Activated CD4-positive, alpha-beta T cell treated with anti-CD3 and anti-CD28 coated beads for 48 hours (primary cell): Measurements from ENCODE around the gene IQCE.

Experiments
- DNase-seq: peaks from one replicate; pipeline ENCODE4 v3.0.0-alpha.2; 2020

Gene IQCE

DNA sequence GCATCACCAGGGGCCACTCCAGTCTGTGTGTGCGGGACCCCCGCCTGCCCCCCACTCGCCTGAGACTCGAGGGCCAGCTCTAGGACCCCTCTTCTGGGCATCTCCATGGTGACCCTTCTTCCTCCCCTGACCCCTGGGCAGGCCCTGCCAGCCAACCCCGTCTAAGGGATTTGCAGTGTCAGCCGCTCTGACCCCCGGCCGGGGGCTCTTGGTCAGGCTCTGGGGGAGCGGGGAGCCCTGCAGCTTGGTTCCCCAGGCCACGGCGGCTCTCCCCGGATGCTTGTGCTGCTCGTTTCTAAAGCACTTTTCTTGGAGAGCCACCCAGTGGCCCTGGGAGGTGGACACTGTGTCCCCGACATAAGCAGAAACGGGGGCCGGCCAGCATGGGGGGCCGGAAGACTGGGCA lies 78.3 kb downstream of the IQCE start:
- no peak for DNase-seq

DNA sequence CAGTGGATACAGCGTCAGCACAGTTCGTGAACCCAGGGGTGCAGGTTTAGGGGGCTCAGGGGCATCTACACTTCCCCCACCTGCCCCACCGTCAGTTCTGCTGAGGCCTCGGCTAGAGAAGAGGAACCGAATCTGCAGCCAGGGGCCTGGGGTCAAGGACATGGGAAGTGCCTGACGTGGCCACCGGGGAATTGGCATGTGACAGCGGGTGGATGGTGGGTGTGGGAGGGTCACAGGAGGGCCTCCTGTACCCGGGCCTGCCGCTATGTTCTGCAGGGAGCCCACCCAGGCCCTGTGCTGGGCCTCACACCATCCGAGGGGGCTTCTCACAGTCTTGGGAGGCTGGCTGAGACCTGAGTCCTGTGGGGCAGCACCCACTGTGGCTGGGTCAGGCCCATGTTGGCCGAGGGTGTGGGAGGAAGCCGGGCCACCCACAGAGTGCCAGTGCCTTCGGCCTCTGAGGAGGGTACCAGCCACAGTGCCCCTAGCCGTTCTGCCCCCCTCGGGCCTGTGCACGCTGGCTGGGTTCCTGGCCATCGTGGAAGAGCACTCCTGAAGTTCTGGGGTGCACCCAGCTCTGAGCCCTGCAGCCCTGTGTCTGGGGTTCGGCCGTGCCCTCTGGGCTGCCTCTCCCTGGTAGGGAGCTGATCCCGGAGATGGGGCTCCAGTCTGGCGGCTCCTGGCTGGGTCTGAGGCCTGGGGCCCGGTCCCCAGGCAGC lies 78.9 kb downstream of the IQCE start:
- DNase-seq, result no peak

DNA sequence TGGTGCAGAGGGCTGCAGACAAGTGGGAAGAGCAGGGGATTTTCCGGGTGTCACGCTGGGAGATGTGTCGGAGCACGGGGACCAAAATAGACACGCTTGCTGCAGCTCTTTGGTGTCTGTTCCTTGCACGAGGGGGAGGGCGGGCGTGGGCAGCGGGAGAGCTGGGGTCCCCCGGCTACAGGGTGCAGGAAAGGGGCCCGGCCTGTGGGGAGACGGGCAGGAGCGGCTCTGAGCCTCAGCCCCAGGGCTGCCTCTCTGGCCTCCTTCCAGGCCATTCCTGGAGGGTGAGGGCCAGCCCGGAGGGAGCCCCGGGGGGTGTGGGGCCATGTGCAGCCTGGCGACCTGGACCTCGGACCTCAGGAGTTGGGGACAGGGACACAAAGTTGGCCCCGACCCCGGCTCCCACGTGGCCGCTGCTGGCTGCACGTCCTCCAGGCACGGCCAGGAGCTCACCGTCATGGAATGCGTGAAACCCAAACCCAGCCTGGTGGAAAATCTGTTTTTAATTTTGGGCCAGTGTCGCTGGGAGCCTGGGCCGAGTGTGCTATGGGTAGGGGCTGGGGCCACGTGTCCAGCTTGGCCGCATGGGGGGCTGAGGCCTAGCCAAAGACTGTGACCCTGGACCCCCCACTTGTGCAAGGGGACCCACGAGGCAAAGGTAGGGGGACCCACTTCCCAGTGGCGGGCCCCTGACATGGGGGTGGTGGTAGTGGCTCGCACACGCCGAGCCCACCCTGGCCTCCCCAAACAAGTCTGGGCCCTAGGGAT lies 79.6 kb downstream of the IQCE start:
- DNase-seq, result no peak

DNA sequence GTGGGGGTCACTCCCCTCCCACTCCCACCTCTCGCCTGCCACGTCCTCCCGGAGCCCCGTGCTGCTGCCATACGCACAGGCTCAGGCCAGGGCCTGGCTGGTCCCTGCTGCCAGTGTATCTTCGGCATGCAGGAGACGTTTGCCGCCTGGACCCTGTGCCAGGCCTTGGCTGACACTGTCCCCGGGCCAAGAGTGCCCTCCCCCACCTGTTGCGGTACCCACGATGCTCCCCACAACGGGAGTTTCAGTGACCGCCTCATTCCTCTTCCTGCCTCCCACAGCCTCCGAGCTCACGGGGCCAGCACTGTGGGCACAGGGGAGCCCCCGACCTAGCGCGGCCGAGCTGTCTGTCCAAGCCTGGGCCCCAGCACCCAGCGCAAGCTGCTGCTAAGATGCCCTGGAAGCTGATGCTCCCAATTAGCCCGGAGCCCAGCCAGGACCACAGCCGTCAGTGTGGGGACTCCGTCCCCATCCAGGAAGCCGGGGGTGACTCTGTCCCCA lies 80.5 kb downstream of the IQCE start:
- DNase-seq, result no peak

DNA sequence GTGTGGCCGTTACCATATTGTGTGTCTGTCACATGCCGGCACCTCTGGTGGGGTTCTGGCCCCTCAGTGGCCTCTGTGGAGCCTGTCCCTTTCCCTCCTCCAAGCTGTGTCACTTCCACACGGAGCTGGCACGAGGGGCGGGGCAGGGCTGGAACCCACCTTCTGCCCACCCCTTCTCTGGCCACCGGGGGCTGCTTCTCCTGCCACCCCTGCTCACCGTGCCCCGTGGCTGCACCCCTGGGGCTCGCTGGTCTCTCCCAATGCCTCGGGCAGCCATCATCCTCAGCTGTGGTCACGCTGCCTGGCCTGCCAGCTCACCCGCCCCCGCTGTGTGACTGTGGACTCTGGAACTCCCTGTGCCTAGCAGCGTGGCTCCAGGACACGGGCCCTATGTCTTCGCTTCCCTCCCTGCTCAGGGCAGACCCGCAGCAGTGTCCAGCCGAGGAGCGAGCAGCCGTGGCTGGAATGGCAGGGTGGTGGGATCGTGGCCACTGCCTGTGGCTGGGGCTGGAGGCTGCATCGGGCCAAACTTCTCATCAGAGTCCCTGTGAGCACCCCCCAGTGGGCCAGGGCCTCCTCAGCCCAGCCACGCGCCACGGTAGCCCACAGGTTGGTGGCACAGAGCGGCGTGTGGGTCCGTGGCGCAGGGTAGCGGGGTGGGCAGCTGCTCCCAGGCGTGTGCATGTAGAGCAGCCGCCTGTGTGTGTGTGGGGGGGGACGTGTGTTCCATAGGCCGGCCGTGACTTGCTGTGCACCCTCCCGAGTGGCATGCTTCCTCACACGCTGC lies 81.1 kb downstream of the IQCE start:
- DNase-seq, result no peak

DNA sequence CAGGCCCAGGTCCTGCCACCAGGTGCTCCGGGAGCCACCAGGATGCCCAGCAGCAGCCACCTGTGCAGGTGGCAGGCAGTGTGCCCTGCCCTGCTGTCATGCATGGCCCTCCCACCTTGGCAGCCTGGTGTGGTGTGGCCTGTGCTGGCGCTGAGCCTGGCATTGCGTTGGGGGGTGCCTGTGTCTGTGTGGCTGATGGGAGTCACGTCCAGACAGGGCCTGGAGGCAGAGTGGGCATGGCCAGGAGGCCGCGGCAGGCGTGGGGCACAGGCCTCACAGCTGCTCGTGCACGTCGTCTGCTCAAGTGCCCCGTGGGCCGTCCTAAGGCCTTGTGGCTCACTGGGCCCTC lies 81.7 kb downstream of the IQCE start:
- no peak for DNase-seq

DNA sequence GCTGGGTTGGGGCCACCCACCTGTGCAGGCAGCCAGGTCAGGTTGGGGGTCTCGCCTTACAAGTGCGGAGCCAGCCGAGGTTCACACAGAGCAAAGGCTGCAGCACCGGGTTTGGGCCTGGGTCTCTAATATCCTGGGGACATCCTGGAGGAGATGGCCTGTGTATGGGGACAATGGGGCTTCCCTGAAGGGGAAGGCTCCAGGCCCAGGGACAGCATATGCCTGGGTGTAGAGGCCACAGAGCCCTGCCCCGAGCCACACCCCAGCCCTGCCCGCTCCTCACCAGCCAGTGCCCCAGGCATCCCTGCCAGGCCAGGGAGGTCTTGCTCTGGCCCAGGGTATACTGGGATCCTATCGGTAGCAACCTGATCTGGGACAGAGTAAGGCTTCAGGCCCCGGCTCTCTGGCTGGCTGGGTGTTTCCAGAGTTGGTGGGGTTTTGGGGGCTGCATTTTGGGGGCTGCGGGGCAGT lies 82.1 kb downstream of the IQCE start:
- DNase-seq, result no peak

DNA sequence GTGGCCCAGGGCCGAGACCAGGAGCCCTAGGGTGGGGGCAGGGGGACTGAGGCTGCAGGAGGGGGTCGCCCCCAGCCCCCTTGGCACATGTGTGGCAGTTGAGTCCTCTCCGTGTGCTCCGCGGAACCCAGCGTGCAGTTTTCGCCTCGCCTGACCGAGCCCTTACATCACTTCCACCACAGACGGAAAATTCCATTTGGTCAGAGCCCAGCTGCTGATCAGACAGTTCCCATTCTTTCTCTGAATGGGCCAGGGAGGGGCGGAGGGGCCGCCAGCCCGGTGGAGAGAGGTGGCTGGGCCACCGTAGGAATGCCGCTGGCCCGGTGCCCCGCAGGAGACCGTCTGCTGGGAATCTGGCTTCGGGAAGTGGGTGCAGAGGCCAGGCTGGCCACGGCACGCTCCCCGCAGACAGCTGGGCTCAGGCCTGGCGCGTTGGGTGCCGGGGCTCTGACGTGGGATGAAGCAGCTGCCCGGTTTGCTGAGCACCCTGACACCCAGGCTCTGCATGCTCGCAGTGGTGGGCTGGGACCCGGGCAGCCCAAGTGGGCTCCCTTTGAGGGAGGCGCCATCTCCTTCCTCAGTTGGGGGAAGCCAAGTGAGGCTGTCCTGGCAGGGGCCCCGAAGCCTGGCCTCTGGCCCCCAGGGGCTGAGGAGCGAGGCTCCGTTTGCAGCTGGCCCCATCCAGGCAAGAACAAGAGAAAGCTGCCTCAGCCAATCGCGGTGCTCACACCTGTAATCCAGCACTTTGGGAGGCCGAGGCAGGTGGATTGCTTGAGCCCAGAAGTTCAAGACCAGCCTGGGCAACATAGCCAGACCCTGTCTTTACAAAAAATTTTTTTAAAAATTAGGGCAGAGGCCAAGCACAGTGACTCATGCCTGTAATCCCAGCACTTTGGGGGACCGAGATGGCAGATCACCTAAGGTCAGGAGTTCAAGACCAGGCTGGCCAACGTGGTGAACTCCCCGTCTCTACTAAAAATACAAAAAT lies 82.9 kb downstream of the IQCE start:
- DNase-seq, result no peak

DNA sequence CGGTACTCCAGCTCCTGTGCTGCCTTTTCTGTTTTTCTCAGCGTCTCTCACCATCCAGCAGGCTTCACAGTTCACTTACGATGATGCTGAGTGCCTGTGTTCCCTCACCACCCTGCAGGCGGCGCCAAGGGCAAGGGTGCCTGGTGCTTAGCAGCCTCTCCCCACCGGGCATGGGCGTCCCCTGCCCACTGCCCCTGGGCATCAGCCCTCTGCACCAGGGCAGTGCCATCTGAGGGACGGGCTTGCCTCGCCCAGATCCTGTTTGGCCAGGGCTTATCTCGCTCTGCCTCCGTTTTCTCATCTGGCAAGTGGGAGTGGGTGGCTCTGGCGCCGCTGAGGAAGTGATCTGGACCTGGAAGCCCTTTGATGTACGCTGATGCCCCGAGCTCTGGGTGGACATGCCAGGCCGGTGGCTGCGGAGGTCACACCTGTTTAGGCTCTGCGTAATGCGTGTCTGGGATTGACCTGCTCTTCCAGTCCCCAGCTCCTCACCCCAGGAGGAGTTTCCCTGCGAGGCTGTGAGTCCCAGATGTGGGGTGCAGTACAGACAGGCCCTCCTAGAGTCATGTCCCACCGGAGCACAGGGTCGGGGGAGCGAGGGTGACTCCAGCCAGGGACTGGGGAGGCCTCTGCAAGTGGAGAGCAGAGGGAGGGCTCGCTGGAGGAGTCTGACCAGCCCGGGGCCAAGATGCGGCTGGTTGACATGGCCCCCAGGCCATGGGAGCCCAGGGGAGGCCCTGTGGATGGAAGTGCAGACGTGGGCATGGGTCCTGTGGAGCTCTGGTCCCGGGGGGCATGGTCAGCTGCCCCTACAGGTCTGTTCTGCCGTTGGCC lies 84.8 kb downstream of the IQCE start:
- DNase-seq, result peak; percentile 28

DNA sequence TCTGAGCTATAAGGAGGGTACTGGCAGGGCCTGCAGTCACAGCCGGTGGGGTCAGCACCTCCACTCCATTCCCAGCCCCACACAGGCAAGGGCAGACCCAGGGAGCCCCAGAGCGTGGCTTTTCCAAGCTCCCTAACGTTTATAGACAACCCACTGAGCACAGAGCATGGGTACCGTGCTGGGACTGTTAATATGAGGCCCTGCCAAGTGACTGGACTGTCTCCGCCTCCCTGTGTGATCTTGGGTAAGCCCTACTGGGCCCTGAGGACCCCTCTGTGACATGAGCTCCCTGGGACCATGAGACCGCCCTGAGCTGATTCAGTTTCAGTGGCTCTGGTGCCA lies 85.4 kb downstream of the IQCE start:
- DNase-seq, result no peak

DNA sequence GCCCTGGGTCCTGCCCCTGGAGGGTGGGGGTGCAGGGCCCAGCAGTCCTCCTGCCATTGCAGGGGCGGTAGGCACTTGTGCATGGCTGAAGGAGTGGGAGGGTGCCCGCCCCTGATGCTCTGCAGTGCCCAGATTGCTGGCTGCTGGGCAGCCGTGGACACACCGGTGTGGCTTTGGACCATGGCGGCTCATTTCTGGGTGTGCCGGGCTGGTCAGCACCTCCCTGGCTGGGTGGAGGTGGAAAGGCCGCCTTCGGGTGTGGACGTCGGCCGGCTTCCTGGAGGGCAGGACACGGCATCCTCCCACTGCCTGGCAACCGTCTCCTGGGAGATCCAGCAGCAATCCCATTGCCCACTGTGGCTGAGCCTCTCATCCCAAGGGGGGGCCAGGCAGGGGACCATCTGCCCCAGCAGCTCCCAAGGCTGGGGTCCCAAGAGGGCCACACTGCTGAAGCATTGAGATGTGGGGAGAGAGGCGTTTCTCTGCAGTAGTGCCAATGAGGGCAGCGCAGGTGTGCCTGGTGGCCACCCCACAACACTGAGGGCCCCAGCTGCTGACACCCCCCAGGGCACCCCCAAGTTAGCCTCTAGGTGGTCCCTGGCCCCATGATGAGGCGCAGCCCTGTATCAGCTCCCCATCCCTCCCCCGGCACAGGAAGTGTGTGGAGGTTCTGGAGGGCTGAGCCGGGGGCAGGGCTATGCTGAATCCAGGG lies 85.9 kb downstream of the IQCE start:
- DNase-seq, result peak; percentile 18

DNA sequence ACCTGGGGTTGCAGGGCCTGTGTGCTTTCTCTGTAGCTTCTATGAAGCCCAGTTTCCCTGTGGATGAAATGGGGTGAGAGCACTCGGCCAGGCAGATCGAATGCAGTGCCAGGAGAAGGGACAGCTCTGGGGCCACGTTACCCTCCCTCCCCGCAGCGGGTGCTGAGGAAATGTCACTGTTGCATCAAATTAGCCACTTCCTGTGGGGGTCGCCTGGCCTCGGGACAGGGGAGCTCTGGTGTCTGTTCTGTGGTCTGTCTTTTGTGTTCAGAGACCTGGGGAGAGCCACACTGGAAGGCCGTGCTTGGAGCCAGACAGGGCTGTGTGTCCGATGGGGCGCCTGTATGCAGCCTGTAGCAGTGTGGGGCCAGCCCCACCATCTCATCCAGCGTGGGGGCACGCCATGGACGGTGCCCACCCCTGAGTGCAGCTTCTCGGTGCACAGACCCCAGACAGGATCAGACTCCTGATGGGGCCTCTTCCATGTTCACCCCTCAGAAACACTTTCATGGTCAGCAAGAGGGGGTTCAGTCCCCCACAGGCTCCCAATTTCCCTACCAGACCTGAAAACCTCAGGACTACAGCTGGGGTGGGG lies 86.6 kb downstream of the IQCE start:
- DNase-seq, result peak; percentile 27

DNA sequence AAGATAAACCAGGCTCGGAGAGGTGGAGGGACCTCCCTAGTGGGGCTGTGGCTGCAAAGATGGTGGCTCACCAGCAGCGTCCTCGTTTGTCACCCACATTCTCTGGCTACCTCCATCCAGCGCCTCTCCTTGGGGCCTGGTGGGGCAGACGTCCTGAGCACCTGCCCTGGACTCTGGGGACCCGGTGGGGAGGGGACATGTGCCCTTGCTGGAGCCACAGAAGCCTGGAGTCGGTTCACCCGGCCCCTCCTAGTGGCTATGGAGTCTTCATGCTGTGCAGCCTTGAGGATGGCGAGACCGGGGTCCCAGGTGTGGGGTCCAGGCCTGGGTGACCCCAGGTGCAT lies 87.5 kb downstream of the IQCE start:
- DNase-seq, result no peak

DNA sequence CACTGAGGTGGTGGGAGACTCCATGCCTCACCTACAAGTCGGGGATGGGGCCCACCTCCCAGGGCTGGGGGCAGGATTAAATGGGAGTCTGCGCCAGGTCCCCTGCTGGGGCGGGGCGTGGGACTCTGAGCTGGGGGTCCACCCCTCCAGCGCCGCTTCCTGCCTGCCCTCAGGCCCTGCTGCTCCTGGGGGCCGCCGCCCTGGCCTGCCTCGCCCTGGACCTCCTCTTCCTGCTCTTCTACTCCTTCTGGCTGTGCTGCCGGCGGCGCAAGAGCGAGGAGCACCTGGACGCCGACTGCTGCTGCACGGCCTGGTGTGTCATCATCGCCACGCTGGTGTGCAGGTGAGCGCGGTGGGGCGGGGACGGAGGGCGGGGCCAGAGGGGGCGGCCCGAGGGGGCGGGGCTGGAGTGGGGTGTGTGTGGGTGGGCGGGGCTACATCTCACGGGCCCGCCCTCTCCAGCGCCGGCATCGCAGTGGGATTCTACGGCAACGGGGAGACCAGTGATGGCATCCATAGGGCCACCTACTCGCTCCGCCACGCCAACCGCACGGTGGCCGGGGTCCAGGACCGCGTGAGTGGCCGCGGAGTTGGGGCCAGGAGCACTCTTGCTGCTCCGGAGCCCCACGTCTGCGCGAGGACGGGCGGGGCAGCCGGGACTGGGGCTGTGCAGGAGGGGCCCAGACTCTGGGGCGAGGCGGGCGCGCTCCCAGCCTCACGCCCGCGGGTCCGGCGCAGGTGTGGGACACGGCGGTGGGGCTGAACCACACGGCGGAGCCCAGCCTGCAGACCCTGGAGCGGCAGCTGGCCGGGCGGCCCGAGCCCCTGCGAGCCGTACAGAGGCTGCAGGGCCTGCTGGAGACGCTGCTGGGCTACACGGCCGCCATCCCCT lies 88.1 kb downstream of the IQCE start:
- DNase-seq, result no peak

DNA sequence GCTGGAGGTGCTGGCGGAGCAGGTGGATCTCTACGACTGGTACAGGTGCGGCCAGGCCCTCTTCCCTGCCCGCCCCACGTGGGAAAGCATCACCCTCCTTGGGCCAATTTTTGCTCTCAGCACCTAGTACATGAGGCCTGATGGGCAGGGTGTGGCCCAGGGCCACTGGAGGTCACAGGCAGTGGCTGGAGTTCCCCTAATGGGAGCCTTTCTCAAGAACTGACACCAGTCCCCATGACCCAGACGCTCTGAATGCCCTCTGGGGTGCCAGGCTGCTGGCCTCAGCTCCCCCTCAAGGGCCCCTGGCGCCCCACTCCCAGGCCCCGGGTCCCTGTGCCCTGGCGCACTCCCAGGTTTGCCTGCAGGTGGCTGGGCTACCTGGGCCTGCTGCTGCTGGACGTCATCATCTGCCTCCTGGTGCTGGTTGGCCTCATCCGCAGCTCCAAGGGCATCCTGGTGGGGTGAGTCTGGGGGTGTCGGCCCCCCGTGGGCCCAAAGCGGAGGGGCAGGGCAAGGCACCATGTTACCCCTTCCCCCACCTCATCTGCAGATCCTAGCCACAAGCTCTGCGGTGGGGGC lies 88.9 kb downstream of the IQCE start:
- no peak for DNase-seq

DNA sequence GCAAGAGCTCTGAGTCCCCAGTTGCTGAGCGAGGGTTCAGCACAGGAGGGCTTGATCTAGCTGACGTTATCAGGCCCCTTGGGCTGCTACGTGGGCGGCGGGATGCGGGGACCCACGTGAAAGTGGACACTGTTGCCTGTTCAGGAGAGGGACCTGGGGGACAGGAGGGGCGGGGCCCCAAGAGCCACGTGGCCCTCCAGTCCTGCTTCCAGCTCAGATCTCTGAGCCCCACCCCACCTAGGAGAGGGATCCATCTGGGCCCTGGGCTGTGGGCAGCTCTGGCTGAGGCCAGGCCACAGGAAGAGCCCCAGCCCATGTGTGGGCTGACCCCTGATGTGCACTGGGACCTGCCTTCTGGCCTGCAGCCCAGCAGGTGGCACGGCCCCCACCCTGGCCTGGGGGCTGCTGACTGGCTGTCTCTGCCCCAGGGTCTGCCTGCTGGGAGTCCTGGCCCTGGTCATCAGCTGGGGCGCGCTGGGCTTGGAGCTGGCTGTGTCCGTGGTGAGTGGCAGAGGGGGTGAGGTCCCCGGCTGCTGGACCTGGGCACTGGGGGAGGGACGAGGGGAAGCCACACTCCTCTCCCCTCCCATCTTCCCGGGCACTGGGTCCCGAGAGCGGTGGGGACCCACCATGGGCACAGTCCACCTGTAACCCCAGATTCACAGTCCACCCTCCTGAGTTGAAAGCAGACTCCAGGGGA lies 90.5 kb downstream of the IQCE start:
- no peak for DNase-seq

DNA sequence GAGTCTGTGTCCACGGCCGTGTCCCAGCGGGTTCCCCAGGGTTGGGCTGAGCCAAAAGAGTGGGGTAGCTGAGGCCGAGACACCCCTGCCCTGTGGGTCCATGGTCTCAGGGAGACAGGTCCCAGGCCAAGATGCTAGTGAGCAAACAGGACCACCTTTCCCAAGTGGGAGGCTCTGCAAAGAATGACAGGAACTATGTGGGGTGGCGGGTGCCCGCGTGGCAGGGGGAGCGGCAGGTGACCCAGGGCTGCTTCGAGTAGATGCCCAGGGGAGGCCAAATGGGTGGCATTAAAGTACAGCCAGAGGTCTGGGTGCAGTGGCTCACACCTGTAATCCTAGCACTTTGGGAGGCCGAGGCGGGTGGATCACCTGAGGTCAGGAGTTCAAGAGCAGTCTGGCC lies 91.2 kb downstream of the IQCE start:
- DNase-seq, result no peak

DNA sequence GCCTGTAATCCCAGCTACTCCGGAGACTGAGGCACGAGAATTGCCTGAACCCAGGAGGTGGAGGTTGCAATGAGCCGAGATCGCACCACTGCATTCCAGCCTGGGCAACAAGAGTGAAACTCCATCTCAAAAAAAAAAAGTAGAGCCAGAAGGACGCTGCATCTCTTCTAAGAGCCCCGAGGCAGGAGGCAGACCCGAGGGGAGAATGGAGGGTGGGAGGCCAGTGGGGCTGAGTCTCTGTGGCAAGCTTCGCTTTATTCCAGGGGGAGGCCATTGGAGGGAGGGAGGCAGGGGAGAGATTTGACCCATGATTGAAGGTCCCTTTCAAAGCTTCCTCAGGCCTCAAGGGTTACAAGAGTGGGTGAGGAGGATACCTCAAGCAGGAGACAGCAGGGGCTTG lies 91.7 kb downstream of the IQCE start:
- no peak for DNase-seq
